GM20431 (cell line): ENCODE measurements around the gene CLCN1.

ENCODE experiments used
- in situ Hi-C: fragments of 300-500 bp; cut with MseI, MboI; formaldehyde crosslinking; loops from one replicate; pipeline ENCODE4 v1.15.0; 2020; ENCODE audit warnings: low sequenced_read_pairs; ENCODE audit not compliant: unreplicated experiment

CLCN1 gene

GRCh38 chr7:143361552-143362130 is 45.7 kb downstream of the CLCN1 start:
- in situ Hi-C loops, result no loop called here

- in situ Hi-C loops, result no loop called here
These were observed 46.5 kb downstream of the CLCN1 start, which contains the start of gene FAM131B for GRCh38 chr7:143362131-143363015. Gene FAM131B (minus strand): TSS chr7:143362713. CDS start chr7:143362603, 110 bp downstream.

- in situ Hi-C loops, result no loop called here
These were observed 47.4 kb downstream of the CLCN1 start for GRCh38 chr7:143363016-143363937.

GRCh38 chr7:143367972-143368371 is 52.1 kb downstream of the CLCN1 start:
- in situ Hi-C loops, result no loop called here

GRCh38 chr7:143368387-143368786 is 52.5 kb downstream of the CLCN1 start:
- in situ Hi-C loops, result no loop called here

- in situ Hi-C loops, result no loop called here
These were observed 54.1 kb downstream of the CLCN1 start for GRCh38 chr7:143369678-143370651.

GRCh38 chr7:143372070-143372469 is 56.2 kb downstream of the CLCN1 start:
- in situ Hi-C loops, result no loop called here

GRCh38 chr7:143373255-143373794 is 57.4 kb downstream of the CLCN1 start:
- in situ Hi-C loops, result no loop called here

GRCh38 chr7:143374561-143374960 is 58.6 kb downstream of the CLCN1 start:
- in situ Hi-C loops, result no loop called here

GRCh38 chr7:143375298-143376034 is 59.6 kb downstream of the CLCN1 start:
- in situ Hi-C loops, result no loop called here

GRCh38 chr7:143376396-143376795 is 60.5 kb downstream of the CLCN1 start:
- in situ Hi-C loops, result no loop called here

- in situ Hi-C loops, result no loop called here
These were observed 63.8 kb downstream of the CLCN1 start for GRCh38 chr7:143379611-143380259.

- in situ Hi-C loops, result no loop called here
These were observed 64.3 kb downstream of the CLCN1 start for GRCh38 chr7:143380260-143380645.

- in situ Hi-C loops, result no loop called here
These were observed 64.9 kb downstream of the CLCN1 start, which contains the start of gene ZYX for GRCh38 chr7:143380646-143381426. Gene ZYX (plus strand): TSS chr7:143381345. CDS start chr7:143381572, 227 bp downstream.

- in situ Hi-C loops, result no loop called here
These were observed 65.7 kb downstream of the CLCN1 start for GRCh38 chr7:143381427-143382125.

GRCh38 chr7:143382126-143382790 is 66.3 kb downstream of the CLCN1 start:
- in situ Hi-C loops, result no loop called here
